Measurements from ENCODE around the gene OSBPL10.

DNA sequence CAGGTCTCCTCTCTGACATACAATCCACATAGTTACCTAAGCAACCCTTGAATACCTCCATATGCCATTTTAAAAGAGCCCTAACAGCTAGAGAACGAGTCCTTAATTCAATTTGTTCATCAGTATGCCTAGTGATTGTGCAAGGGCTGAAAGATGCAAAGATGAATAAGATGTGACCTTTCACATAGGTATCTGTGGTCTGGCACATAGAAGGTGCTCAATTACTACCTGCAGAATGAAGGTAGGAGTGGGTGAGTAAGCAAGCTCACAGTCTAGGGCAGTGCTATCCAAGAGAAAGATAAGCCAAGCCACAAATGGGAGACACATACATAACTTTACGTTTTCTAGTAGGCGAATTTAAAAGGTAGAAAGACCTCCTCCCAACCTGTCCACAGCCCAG, 157.9 kb downstream of the OSBPL10 start:
- no peak for TF ChIP-seq FOXK2 (IDR thresholded peaks at IDR 0.05)
- no peak for TF ChIP-seq TARDBP (IDR thresholded peaks at IDR 0.05)

Data from HEK293T (cell line).